OCI-LY1 (cell line): ENCODE measurements around the gene EEFSEC.

ENCODE experiments used
- H2AFZ ChIP-seq: fragments of 200-600 bp; sonication (generic), shearing (Covaris generic); 2 replicates; pipeline ENCODE4 v1.6.0; 2014; ENCODE audit warnings: antibody characterized with exemption, mild to moderate bottlenecking, low read length
- H3F3A ChIP-seq: fragments of 200-600 bp; sonication (generic), shearing (Covaris generic); 2 replicates; pipeline ENCODE4 v1.6.0; 2014; ENCODE audit warnings: mild to moderate bottlenecking, antibody characterized with exemption, low read length, moderate library complexity; ENCODE audit not compliant: insufficient read depth
- H3K27ac ChIP-seq: fragments of 200-600 bp; sonication (generic); 2 replicates; pipeline ENCODE4 v1.5.1; 2014; ENCODE audit warnings: low read length, mixed run types, mild to moderate bottlenecking, low read depth; ENCODE audit not compliant: poor library complexity, severe bottlenecking
- H3K27me3 ChIP-seq: fragments of 200-600 bp; sonication (generic); 2 replicates; pipeline ENCODE4 v1.6.0; 2014; ENCODE audit warnings: antibody characterized with exemption, mild to moderate bottlenecking, low read length, moderate library complexity; ENCODE audit not compliant: insufficient read depth
- H3K36me3 ChIP-seq: fragments of 200-600 bp; sonication (generic); 2 replicates; pipeline ENCODE4 v1.6.1; 2014; ENCODE audit warnings: mild to moderate bottlenecking, antibody characterized with exemption, low read length, moderate library complexity, mixed read lengths; ENCODE audit not compliant: insufficient read depth
- H3K4me1 ChIP-seq: fragments of 200-600 bp; sonication (generic); 2 replicates; pipeline ENCODE4 v1.5.1; 2014; ENCODE audit warnings: mild to moderate bottlenecking, low read length, moderate library complexity; ENCODE audit not compliant: insufficient read depth, severe bottlenecking
- H3K4me2 ChIP-seq: fragments of 200-600 bp; sonication (generic), shearing (Covaris generic); 2 replicates; pipeline ENCODE4 v1.6.1; 2014; ENCODE audit warnings: low read length
- H3K4me3 ChIP-seq: fragments of 200-600 bp; sonication (generic); 2 replicates; pipeline ENCODE4 v1.5.1; 2014; ENCODE audit warnings: low read length, low read depth, mild to moderate bottlenecking, mixed read lengths; ENCODE audit not compliant: poor library complexity, severe bottlenecking
- H3K79me2 ChIP-seq: fragments of 200-600 bp; shearing (Covaris generic); 2 replicates; pipeline ENCODE4 v1.6.1; 2016; ENCODE audit warnings: mixed run types, low read length, mixed read lengths; ENCODE audit not compliant: insufficient read depth
- H3K9ac ChIP-seq: fragments of 200-600 bp; sonication (generic), shearing (Covaris generic); 2 replicates; pipeline ENCODE4 v1.6.1; 2014; ENCODE audit warnings: mild to moderate bottlenecking, low read length, mixed read lengths
- H3K9me2 ChIP-seq: fragments of 200-600 bp; sonication (generic), shearing (Covaris generic); 2 replicates; pipeline ENCODE4 v1.6.1; 2014; ENCODE audit warnings: low read depth, mild to moderate bottlenecking, low read length, mixed read lengths
- H3K9me3 ChIP-seq: fragments of 200-600 bp; shearing (Covaris generic); 2 replicates; pipeline ENCODE4 v1.6.1; 2014; ENCODE audit warnings: low read length, mixed read lengths
- H4K20me1 ChIP-seq: fragments of 200-600 bp; sonication (generic), shearing (Covaris generic); 2 replicates; pipeline ENCODE4 v1.6.0; 2016; ENCODE audit warnings: mild to moderate bottlenecking, low read length; ENCODE audit not compliant: insufficient read depth
- EZH2 ChIP-seq: fragments of 200-600 bp; sonication (generic), shearing (Covaris generic); IDR thresholded peaks from 2 replicates; pipeline ENCODE4 v1.8.0; 2017; ENCODE audit warnings: borderline replicate concordance, mixed run types, mild to moderate bottlenecking, antibody characterized with exemption, low read length, moderate library complexity, mixed read lengths
- TF ChIP-seq, protein P1 (sequence below): fragments of 200-600 bp; sonication (generic), shearing (Covaris generic); IDR thresholded peaks from 2 replicates; pipeline ENCODE4 v1.5.1; 2017; ENCODE audit warnings: mild to moderate bottlenecking, antibody characterized with exemption, low read length, moderate library complexity, mixed read lengths

EEFSEC gene

DNA sequence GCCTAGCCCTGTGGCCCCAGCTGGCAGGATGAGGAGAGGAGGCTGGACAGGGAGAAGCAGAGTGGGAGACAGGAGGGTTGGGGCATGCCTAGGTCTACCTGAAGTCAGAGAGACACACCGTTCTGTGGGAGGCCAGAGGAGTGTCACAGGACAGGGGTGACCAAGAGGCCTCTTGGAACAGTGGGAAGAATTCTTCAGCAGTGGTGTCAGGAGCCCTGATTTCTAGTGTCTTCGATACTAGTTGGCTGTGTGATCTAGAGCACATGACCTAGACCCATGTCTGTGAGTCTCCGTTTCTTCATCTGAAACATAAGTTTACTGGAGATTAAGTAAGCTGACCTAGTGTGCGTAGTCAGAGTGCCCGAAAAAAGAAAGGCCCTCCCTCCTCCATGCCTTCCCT, 92.2 kb downstream of the EEFSEC start:
- Histone ChIP-seq H3K4me2 (no peak overlapping the region), H4K20me1 (no peaks in the 10 kb centered on the region), H2AFZ (no peak overlapping the region), H3F3A (no peaks in the 10 kb centered on the region), H3K27me3 (no peaks in the 10 kb centered on the region), H3K9ac (no peak overlapping the region), H3K9me2 (no peaks in the 10 kb centered on the region), H3K4me3 (no peak overlapping the region), H3K27ac (no peak overlapping the region), H3K4me1 (no peaks in the 10 kb centered on the region), H3K79me2 (no peaks in the 10 kb centered on the region), H3K9me3 (peaks cover 5% of the 10 kb centered on the region), H3K36me3 (peaks cover 17% of the 10 kb centered on the region)
- no peak for TF ChIP-seq EZH2
- TF ChIP-seq, protein P1, sequence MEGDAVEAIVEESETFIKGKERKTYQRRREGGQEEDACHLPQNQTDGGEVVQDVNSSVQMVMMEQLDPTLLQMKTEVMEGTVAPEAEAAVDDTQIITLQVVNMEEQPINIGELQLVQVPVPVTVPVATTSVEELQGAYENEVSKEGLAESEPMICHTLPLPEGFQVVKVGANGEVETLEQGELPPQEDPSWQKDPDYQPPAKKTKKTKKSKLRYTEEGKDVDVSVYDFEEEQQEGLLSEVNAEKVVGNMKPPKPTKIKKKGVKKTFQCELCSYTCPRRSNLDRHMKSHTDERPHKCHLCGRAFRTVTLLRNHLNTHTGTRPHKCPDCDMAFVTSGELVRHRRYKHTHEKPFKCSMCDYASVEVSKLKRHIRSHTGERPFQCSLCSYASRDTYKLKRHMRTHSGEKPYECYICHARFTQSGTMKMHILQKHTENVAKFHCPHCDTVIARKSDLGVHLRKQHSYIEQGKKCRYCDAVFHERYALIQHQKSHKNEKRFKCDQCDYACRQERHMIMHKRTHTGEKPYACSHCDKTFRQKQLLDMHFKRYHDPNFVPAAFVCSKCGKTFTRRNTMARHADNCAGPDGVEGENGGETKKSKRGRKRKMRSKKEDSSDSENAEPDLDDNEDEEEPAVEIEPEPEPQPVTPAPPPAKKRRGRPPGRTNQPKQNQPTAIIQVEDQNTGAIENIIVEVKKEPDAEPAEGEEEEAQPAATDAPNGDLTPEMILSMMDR, result no peak

DNA sequence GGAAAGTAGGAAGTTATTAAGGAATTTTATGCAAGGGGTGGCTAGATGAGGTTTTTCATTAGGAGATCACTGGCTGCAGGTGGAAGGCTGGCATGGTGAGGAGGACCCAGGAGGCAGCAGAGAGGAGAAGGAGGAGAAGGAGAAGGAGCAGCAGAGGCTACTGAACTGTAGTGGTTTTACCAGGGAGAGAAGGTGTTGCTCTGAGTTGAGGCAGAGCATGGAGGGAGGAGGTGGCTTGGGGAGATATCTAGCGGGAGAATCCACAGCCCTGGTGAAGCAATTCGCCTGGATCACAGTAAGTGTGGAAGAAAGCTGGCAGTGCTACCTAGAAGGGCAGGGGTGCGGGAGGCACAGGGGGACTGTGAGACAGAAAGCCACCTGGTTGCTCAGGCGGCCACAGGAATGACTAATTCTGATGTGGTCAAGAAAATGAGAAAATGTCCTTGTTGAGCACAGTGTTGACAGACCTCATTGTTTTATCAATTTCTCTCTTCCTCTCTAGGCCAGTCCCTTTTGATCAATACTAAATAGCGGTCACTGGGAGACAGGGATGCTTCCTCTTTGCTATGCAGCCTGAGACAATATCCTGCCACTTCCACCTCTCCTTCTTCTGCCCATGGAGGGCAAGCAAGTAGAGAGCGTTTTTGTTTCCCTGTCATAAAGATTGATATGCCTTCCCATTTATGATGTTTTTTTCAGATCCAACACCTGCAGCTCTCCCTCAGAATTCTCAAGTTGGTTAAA, 94.6 kb downstream of the EEFSEC start:
- Histone ChIP-seq H3K79me2 (no peaks in the 10 kb centered on the region), H3K9me3 (peaks cover 7% of the 10 kb centered on the region), H3K4me3 (no peak overlapping the region), H3K9ac (no peak overlapping the region), H3K27ac (no peak overlapping the region), H3K4me2 (no peak overlapping the region), H3F3A (no peaks in the 10 kb centered on the region), H3K36me3 (peaks cover 19% of the 10 kb centered on the region), H3K4me1 (no peaks in the 10 kb centered on the region), H4K20me1 (no peaks in the 10 kb centered on the region), H3K27me3 (no peaks in the 10 kb centered on the region), H3K9me2 (no peaks in the 10 kb centered on the region), H2AFZ (no peak overlapping the region)
- TF ChIP-seq, protein P1, result no peak
- no peak for TF ChIP-seq EZH2

DNA sequence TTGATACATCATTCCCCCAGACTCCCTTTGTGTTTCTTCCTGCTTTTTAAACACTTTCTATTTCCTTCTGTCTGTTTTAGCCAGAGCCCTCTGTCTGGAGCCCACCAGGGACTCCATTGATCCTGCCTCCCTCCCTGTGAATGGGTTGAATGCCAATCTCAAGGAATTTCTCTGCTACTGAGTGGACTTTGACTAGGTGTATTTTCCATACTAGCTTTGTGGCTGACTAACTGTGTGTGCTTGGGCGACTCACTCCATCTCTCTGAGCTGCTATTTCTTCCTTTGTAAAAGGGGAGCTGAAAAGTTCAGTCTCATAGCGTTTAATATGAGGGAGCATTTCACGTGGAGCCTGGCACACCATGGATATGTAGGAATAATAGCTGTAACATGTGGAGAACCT, 98.8 kb downstream of the EEFSEC start:
- Histone ChIP-seq H3K9me2 (no peaks in the 10 kb centered on the region), H3K4me3 (no peak overlapping the region), H3K36me3 (peaks cover 19% of the 10 kb centered on the region), H3K9ac (no peak overlapping the region), H3K27ac (no peak overlapping the region), H2AFZ (no peak overlapping the region), H3K27me3 (no peaks in the 10 kb centered on the region), H3K4me1 (no peaks in the 10 kb centered on the region), H3F3A (no peaks in the 10 kb centered on the region), H3K79me2 (no peaks in the 10 kb centered on the region), H3K9me3 (peaks cover 7% of the 10 kb centered on the region), H3K4me2 (no peak overlapping the region), H4K20me1 (no peaks in the 10 kb centered on the region)
- TF ChIP-seq, protein P1, result no peak
- TF ChIP-seq EZH2, result no peak
